ENCODE data around the gene FGF14.

FGF14 gene

DNA sequence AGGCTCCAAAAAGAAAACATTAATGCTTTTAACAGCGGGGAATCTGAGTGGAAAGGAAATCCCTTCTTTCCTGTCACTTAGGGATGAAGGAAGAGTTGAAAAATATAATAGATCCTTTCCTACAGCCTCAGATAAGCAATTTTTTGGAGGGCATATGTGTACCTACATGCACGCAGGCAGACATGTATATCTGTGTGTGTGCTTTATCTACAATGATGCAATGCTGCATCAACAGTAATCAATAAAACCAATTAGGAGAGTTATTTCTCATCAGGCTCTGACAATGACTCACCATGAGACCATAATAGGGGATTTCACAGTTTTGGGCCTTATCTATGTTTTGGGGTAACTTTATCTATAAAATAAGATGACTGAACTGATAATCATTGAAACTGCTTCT, 505.3 kb downstream of the FGF14 start:
- Histone ChIP-seq H3K36me3 (ENCODE audit: control insufficient read depth, low read length) (no peaks in the 10 kb centered on the region), H3K4me3 (ENCODE audit: low read length) (no peak overlapping the region)

DNA sequence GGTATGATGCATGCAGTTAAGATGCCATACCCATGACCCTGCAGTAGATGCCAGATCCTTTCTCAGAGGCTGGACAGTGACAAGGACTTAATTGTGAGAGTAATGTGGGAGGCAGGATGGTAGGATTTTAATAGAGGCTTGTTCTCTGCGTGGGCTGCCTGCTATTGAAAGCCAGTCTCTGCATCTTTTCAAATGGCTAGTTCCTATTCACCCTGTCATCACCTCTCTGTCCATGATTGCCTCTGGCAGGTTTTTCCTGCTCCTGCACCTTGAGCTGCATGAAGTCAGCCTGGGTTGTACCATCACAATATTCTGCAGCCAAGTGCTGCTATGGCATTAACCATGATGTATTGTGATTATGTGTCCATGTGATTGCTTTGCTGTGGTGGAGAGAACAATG, 508.8 kb downstream of the FGF14 start:
- no peaks in the 10 kb centered on the region for H3F3A ChIP-seq (ENCODE audit: control insufficient read depth, insufficient read depth)
- H3K27me3 ChIP-seq (ENCODE audit: control insufficient read depth, low read length): no peaks in the 10 kb centered on the region
- no peaks in the 10 kb centered on the region for H4K20me1 ChIP-seq (ENCODE audit: control insufficient read depth, insufficient read depth, low read depth, low read length)
- H3K9me2 ChIP-seq (replicated peaks; ENCODE audit: control insufficient read depth, low read length): no peaks in the 10 kb centered on the region
- no peak overlapping the region for H3K27ac ChIP-seq (ENCODE audit: low read depth, low read length)
- no peaks in the 10 kb centered on the region for H3K36me3 ChIP-seq (ENCODE audit: control insufficient read depth, low read length)
- TF ChIP-seq, protein P1, sequence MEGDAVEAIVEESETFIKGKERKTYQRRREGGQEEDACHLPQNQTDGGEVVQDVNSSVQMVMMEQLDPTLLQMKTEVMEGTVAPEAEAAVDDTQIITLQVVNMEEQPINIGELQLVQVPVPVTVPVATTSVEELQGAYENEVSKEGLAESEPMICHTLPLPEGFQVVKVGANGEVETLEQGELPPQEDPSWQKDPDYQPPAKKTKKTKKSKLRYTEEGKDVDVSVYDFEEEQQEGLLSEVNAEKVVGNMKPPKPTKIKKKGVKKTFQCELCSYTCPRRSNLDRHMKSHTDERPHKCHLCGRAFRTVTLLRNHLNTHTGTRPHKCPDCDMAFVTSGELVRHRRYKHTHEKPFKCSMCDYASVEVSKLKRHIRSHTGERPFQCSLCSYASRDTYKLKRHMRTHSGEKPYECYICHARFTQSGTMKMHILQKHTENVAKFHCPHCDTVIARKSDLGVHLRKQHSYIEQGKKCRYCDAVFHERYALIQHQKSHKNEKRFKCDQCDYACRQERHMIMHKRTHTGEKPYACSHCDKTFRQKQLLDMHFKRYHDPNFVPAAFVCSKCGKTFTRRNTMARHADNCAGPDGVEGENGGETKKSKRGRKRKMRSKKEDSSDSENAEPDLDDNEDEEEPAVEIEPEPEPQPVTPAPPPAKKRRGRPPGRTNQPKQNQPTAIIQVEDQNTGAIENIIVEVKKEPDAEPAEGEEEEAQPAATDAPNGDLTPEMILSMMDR (IDR thresholded peaks at IDR 0.05; ENCODE audit: low read depth, low read length, poor library complexity, severe bottlenecking): no peak
- TF ChIP-seq EZH2phosphoT487 (IDR thresholded peaks at IDR 0.05; ENCODE audit: borderline replicate concordance, low read length): no peak
- no peak overlapping the region for H3K4me3 ChIP-seq (ENCODE audit: low read length)
- no peak overlapping the region for H3K4me2 ChIP-seq (ENCODE audit: low read length)
- peaks cover 14% of the 10 kb centered on the region for H3K4me1 ChIP-seq (ENCODE audit: control insufficient read depth, low read length)
- no peaks in the 10 kb centered on the region for H3K79me2 ChIP-seq (ENCODE audit: control insufficient read depth, low read length)
- H3K9me3 ChIP-seq (ENCODE audit: control insufficient read depth, insufficient read depth, low read length): no peaks in the 10 kb centered on the region

More for the DNA sequence above, 505.3 kb downstream of the FGF14 start:
- Histone ChIP-seq H3K27me3 (ENCODE audit: control insufficient read depth, low read length) (no peaks in the 10 kb centered on the region), H3F3A (ENCODE audit: control insufficient read depth, insufficient read depth) (no peaks in the 10 kb centered on the region), H4K20me1 (ENCODE audit: control insufficient read depth, insufficient read depth, low read depth, low read length) (no peaks in the 10 kb centered on the region), H3K9me2 (replicated peaks; ENCODE audit: control insufficient read depth, low read length) (no peaks in the 10 kb centered on the region), H3K4me1 (ENCODE audit: control insufficient read depth, low read length) (peaks cover 10% of the 10 kb centered on the region), H3K4me2 (ENCODE audit: low read length) (no peak overlapping the region), H3K79me2 (ENCODE audit: control insufficient read depth, low read length) (no peaks in the 10 kb centered on the region), H3K27ac (ENCODE audit: low read depth, low read length) (no peak overlapping the region), H3K9me3 (ENCODE audit: control insufficient read depth, insufficient read depth, low read length) (no peaks in the 10 kb centered on the region)
- TF ChIP-seq, protein P1 (IDR thresholded peaks at IDR 0.05; ENCODE audit: low read depth, low read length, poor library complexity, severe bottlenecking): no peak
- TF ChIP-seq EZH2phosphoT487 (IDR thresholded peaks at IDR 0.05; ENCODE audit: borderline replicate concordance, low read length): no peak

DNA sequence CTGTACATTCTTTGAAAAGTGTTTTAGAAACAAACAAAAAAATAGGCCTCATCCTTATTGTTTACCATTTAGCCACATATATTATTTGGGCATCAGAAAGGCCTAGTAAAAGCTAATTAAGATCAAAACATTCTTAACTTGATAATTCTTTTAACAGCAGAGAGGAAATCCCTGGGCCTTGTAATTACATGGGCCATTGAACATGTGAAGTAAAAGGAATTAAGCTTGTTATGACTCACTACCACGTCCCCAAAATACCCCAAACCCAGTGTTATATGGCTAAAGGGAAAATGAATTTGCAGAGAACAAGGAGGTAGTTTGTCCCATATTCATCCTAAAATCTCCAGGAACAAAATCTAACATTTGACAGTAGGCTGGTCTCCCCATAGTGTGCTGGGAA, 509.6 kb downstream of the FGF14 start:
- no peaks in the 10 kb centered on the region for H3F3A ChIP-seq (ENCODE audit: control insufficient read depth, insufficient read depth)
- H3K27me3 ChIP-seq (ENCODE audit: control insufficient read depth, low read length): no peaks in the 10 kb centered on the region
- no peaks in the 10 kb centered on the region for H3K79me2 ChIP-seq (ENCODE audit: control insufficient read depth, low read length)
- H3K4me2 ChIP-seq (ENCODE audit: low read length): no peak overlapping the region
- H3K9me3 ChIP-seq (ENCODE audit: control insufficient read depth, insufficient read depth, low read length): no peaks in the 10 kb centered on the region
- H4K20me1 ChIP-seq (ENCODE audit: control insufficient read depth, insufficient read depth, low read depth, low read length): no peaks in the 10 kb centered on the region
- H3K9me2 ChIP-seq (replicated peaks; ENCODE audit: control insufficient read depth, low read length): no peaks in the 10 kb centered on the region
- peaks cover 16% of the 10 kb centered on the region for H3K4me1 ChIP-seq (ENCODE audit: control insufficient read depth, low read length)
- no peak overlapping the region for H3K27ac ChIP-seq (ENCODE audit: low read depth, low read length)
- TF ChIP-seq EZH2phosphoT487 (IDR thresholded peaks at IDR 0.05; ENCODE audit: borderline replicate concordance, low read length): no peak
- TF ChIP-seq, protein P1 (IDR thresholded peaks at IDR 0.05; ENCODE audit: low read depth, low read length, poor library complexity, severe bottlenecking): no peak
- H3K4me3 ChIP-seq (ENCODE audit: low read length): no peak overlapping the region
- no peaks in the 10 kb centered on the region for H3K36me3 ChIP-seq (ENCODE audit: control insufficient read depth, low read length)

All from DOHH2 (cell line).